Activated CD4-positive, CD25-positive, alpha-beta regulatory T cell treated with anti-CD3 and anti-CD28 coated beads, Interleukin-2, amount 50 U/mL, for 72 hours (primary cell): Measurements from ENCODE around the gene SAMSN1.
"Not testable (repeated sequence)": the region's sequence is repeated elsewhere in the genome, so short reads cannot be mapped to it uniquely, and the experiment has no call there.

Experiments used
- DNase-seq: peaks from one replicate; pipeline ENCODE4 v3.0.0; 2021

The SAMSN1 gene

DNA sequence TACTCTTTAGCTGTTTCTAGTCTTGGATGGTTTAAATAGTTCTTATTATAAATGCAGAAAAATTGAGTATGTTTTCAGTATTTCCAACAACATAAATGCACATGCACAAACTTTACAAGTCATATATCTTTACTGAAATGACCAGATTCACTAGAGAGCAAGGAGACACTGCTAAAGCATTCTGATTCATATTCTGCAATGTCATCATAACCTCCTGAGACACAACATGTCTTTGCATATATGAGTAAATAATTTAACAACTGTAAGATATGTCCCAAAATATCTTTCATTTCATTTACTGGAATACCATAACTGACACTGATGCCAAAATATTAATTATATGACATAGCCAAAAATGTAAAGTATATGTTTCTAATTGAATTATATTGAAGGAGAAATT is 16.8 kb upstream of the SAMSN1 start:
- DNase-seq: no peak

DNA sequence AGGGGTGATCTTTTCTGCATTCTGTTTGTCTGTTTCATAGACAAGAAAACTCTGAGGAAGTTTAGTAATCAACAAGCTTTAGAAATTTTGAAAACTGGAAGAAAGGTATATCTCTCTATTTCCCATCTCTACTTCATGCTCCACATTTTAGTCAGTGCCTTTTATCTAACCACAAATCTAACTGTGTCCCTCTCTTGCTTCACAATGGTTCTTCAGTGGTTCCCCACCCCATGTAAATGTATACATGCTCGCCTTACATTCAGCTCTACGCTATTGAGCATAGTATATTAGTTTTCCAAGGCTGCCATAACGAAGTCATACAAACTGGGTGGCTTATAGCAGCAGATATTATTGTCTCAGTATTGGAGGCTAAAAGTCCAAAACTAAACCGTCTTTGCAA is 14.4 kb upstream of the SAMSN1 start:
- no peak for DNase-seq

DNA sequence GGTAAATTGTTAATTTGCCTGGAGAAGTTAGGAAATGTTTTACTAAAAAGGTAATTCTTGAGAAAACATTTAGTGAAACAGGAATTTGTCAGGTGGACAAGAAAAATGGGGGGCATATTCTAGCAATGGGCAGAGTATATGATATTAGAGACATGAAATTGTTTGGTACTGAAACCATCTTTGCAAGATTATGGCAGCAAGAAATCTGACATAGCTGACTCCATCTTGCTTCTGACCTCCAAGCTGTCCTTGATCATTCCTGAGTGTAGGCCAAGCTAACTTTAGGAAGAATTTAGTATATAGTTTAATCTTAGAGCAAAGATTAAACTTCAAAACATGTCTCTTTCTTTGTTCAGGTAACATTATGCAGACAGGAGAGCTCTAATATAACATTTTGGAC is 14.0 kb upstream of the SAMSN1 start:
- no peak for DNase-seq

DNA sequence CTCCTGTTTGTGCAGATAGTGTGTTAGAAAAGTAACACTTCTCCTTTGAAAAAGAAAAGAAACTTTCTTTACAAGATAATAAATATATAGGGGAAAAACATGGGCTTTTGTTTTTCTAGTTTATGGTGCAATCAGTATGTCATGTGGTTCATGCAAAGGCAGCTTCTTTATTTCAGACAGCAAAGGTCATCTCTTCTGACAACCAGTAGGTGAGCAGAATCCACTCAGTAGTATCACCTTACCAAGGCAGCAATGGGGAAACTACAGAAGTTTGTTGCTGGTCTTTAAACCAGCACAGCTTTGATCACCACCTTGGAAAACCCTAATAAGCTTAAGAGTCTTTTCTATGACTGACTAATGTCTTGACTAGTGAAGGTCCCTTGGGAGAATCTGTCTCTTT is 13.0 kb upstream of the SAMSN1 start:
- no peak for DNase-seq

DNA sequence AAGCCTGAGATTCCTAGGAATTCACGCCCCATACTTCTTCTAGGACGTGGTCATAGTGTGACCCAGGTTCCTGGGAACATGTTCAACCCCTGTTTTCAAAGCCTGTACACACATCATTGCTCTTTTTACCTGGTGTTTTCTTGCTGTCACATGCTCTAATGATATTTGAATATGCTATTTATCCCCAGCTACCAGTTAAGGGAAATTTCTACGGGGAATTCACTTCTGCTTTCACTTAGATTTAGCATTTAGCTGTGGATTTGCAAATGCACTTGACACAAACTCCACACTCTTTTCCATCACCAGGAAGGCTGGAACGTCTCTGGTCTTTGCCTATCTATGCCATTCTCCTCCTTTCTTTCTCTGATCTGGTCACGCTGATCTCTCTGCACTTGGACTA is 11.3 kb upstream of the SAMSN1 start:
- no peak for DNase-seq

DNA sequence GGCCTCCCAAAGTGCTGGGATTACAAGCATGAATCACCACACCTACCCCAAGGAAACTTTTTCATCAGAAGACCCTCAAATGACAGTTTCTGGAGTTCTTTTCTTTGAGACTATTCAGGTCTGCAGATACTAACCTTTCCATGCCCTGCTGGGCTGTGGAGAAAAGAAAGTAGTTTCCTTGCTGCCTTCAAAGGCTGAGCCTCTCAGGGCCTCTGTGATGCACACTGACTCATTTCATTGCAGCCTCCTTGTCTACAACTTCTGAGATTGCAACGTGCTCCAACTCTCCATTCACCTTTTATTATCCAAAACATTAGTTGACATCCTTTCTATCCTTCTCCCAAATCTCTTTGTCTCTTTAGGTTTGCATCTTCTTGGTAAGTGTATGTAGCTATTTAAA is 8.8 kb upstream of the SAMSN1 start:
- DNase-seq: no peak

DNA sequence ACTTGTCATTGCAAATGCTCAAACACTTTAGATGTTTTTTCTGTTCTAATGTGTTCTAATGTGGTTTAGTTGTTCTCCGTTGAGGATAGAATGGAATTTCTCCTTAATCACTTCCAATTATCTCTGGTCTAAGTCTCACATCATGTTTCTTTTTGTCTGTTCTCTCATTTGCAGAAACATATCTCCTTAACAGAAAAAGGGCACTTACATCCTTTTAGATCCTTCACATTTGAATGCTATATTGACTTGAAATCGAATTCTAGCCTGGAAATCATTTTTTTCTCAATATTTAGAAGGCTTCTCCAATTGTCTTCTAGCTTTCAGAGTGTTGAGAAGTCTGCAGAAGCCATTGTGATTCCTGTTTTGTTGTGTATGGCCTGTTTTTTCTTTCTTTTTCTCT is 7.3 kb upstream of the SAMSN1 start:
- no peak for DNase-seq

DNA sequence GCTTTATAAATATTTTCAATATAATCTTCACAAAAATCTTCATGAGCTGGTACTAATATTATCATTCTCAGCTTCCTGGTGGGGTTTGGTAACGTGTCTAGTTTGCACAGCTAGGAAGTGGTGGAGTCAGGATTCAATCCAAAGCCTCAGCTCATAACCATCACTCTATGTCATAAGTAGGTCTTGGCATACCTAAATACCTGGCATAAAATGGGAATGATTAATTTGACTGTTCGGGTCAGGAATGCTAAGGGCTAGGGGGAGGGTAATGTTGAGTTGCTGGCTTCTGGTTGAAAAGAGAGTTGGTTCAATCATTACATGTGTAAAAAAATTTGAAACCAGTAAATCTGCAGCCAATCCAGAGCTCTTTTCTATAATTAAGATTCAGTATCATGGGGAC is 5.6 kb upstream of the SAMSN1 start:
- no peak for DNase-seq

DNA sequence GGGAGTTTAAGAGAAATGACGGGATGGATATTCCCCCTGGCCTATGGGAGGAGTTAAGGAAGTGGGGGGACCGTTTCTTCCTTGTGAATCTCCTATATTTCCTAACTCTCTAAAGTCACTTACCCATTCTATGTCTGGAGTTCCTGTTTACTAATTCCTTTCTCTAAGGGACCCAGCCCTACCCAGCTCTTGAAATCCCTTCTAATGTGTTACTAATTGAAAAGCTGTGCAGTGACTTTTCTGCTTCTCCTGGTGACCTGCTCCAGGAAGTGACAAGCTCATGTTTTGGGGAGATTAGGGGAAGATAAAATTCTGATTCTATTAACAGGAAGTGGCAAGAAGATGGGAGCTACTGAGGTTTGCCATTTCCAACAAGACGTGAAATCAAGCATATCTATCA is 4.0 kb upstream of the SAMSN1 start:
- no peak for DNase-seq

DNA sequence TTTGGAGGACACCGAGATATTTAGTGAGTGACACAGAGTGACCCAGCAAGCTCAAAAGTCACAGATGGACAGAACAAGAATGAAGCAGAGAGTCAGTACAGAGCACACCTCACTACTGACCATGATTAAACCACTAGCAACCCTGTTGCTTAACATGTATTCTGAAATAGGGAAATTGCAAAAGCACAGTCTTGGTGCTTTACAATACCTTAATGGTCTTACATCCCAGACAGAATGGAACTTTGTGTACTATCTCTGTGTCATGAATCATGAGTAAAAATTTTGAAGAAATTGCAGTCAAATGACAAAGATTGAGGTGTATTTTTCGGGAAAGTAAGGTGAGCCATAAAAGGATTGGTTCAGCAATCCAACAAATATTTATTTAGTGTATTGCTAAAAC is 2.7 kb upstream of the SAMSN1 start:
- no peak for DNase-seq

DNA sequence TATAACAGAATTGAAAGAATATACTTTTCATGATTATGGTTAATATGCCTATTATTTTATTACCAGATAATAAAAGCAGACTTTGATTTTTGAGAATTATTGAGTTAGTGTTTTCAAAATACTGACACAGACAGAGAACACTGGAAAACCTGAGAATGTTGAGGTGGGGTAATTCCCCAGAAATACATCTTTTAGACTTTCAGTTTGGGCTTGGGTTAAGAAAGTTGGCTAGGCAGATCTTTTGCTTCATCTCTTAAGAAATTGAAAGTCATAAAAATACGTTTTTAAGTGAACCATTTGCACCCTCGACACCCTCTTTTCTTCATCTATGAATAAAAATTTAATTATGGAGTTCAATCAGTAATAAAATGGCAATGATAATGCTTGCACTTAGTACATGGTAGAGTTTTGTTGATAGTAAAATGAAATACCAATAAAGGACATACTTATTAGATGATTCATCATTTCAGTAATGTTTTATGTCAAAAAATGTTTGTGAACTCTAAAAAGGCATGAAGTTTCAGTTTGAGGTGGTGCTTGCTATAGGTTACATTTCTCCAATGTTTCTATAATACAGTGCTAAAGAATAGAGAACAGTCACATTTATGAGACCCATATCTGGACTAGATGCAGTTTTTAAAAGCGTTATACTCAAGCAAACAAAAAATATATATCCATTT is 1.9 kb upstream of the SAMSN1 start:
- DNase-seq: no peak

DNA sequence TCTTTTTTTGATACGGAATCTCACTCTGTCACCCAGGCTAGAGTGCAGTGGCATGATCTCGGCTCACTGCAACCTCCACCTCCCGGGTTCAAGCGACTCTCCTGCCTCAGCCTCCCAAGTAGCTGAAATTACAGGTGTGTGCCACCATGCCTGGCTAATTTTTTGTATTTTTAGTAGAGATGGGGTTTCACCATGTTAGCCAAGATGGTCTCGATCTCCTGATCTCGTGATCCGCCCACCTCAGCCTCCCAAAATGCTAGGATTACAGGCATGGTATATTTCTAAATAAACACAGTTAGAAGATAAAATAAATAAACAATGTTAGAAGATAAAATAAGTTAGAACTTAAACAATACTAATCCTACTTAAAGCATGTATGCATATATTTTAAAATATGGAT is 604 bp upstream of the SAMSN1 start:
- DNase-seq: not testable (repeated sequence)

DNA sequence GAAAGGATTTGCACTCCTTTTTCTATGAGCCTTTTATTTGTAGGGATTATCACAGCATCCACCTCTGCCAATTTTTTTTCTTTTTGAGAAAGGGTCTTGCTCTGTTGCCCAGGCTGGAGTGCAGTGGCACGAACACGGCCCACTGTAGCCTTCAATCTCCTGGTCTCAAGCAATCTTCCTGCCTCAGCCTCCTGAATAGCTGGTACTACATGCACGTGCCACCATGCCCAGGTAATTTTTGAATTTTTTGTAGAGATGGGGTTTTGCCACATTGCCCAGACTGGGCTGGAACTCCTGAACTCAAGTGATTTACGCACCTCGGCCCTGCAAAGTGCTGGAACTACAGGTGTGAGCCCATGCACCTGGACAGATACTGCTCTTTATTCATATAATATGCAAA is 2.1 kb downstream of the SAMSN1 start:
- DNase-seq: peak; percentile 34

DNA sequence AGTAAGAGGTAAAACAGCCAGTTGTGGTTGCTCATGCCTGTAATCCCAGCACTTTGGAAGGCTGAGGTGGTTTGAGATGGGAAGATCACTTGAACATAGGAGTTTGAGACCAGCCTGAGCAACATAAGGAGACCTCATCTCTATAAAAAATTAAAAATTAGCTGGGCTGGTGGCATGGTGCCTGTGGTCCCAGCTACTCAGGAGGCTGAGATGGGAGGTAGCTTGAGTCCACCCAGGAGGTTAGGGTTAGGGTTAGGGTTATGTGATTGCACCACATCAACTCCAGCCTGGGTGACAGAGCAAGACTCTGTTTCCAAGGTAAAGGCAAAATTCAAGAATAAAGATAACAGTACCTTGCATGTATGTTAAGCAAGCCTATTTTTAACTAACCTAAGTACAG is 3.5 kb downstream of the SAMSN1 start:
- DNase-seq: no peak

DNA sequence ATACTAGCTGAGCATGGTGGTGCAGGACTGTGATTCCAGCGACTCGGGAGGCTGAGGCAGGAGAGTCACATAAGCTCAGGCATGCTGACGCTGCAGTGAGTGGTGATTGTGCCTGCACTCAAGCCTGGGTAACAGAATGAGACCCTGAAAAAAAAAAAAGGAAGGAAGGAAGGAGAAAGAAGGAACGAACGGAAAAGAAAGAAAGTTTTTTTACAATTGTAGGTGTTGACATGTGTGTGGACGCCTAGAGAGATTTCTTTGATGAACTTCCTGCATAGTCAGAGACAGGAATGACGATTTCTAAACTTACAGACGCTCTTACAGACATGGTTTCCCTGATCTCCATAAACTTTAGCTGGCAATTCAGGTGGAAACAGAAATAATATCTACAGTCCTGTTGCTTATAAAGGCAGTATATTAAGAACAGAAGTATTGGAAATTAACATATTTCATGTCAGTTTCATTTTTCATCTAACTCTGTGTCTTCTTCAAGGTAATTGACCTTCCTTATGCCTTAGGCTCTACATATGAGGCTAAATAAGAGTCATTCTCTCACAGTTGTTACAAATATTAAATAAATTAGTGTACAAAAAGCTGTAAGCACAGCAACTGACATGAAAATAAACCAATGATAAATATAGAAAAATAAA is 4.1 kb downstream of the SAMSN1 start:
- DNase-seq: no peak

DNA sequence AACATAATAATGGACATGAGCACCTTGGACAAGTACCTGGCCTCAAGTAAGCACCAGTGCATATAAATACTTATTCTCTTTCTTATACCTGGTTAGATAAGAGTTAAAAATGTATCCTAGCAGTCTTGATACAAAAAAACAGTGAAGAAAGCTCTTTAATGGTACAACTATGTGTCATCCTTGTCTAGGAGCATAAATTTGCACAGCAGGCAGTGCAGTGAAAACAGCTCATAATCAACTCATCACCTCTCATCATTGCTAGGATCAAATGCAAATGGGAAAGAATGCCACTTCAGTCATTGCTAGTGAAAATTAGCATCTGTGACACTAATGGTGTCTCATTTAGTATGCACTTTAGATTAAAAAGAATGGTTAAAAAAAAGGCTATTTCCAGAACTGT is 7.6 kb downstream of the SAMSN1 start:
- no peak for DNase-seq

DNA sequence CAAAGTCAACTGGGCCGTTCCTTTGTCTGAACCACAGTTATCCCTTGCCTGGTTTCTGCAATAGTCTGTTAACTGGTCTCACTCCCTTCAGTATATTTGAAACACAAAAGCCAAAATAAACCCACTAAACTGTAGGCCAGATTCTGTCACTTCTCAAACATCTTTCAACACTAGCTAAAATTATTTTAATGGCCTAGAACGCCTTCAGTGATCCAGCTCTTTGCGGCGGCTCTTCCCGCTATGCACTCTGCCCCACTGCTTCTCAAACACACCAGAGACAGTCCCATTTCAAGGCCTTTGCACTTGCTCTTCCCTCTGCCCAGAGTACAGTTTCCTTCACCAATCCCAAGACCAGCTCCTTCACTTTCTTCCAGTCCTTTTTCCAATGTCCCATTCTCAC is 9.2 kb downstream of the SAMSN1 start:
- DNase-seq: no peak

DNA sequence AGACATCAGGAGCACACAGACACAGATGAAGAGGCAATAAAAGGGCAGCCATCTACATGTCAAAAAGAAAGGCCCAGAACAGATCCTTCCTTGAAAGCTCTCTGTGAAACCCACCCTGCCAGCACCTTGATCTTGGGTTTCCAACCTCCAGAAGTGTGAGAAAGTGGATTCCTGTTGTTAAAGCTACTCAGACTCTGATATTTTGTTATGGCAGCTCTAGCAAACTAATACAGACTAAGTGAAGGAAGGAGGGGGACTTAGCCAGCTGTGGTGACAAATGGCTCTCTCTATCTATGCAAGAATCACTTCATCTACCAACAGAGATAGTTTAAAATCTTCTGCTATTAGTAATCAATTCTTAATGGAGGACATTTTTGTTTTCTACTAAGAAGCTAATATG is 10.4 kb downstream of the SAMSN1 start:
- DNase-seq: no peak

DNA sequence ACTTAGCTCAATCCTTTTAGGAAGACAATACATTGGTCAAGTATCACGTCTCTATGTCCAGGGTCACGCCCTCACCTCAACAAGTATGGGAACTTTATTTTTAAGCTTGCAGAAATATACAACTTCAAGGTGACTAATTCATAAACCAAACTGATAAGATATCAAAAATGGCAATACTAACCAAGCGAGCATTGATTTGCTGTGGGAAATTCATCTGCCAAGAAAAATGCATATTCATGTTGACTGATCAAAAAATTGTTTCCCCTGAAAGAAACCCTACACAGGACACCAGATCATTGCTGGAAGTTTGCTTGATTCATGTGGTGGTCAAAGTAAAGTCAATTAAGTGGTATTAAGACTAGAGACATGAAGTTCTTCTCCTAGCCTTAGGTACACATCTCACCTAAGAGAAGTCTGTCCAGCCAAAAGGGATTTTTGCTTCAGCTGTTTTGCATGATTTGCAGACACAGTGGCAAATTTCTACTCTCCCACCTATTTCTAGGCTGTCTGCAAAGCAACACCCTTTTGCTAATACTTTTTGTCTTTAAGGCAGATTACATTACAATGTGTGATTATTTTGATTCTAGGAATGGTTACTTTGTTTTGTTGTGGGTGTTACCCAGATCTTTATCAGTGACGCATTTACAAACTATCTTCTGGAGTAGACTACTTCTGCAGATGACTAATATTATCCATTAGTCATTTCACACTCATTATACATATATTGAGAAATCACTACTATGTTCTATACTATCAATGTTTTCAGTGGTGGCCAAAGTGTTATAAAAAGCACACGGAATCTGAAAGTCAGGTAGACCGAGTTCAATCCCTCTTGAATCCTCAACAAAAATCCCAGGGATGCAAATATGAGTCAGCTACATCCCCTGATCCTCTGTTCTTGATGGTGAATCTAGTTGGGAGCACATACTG is 12.4 kb downstream of the SAMSN1 start:
- no peak for DNase-seq

DNA sequence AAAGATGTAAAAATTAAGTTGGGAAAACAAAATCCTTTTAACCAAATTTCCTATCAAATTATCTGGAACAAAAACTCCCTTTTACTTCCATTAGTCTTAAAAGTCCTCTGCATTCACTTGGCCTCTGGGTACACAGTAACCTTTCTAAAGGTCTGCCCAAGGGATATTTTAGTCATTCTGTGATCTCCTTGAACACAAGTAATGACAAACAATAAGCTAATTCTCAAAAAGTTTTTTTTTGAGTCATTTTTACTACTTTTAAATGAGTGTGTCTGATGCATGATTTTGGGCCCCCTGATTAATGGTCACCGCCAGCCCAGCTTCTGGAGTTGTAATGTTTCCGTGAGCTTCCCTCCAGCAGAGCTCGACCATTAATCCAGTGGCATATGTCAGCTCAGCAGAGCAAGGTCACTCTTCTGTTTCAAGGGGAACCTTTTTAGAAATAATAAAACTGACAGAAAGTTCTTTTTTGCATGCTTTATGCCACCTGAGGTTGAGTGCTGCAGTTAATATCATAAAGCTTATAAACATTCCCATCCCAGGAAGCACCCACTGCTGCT is 14.3 kb downstream of the SAMSN1 start:
- no peak for DNase-seq

DNA sequence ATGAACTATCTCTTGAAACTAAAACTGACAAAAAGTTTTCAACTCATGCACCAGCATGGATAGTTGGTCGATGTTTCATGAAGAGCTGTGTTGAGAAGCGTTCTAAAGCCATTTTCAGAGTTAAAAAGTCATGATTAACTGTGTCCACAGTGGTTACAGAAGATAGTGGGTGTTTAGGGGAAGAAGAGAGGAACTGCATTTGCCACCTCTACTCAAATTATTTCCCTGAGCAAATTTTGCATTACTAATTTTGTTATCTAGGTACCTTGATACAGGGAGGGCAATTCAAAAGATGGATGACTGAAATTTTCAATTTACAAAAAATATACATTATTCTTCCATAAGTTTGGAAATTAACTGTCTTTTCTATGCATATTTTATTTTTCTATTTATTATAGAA is 15.5 kb downstream of the SAMSN1 start:
- no peak for DNase-seq

DNA sequence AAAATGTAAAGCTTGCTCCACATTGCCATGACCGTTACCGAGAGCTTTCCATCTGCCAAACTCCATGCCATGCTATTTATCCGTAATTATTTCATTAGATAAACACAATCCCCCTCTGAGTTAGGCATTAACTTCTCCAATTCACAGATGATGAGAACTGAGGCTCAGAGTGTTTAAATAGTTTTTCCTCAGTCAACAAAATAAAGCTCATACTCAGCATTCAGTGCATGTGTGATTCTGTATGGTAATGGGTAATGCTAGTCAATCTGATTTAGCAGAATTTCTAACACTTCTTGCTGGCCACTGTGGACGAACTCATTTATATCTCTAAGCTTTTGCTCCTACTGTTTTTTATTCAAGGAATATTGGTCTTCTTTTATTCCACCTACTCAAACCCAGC is 17.3 kb downstream of the SAMSN1 start:
- DNase-seq: no peak
